ENCODE data around the gene ANO2.
"Not testable (repeated sequence)": the region's sequence is repeated elsewhere in the genome, so short reads cannot be mapped to it uniquely, and the experiment has no call there.

ANO2 gene

GRCh38 chr12:5549011-5549410 is 396.0 kb downstream of the ANO2 start:
- no peak for DNase-seq (ENCODE audit: low read depth)
- no peak overlapping the region for H3K4me3 ChIP-seq (ENCODE audit: low read depth, low read length)
- TF ChIP-seq MYC (IDR thresholded peaks at IDR 0.05; ENCODE audit: low read depth, low read length) (no peak), POLR2A (IDR thresholded peaks at IDR 0.05; ENCODE audit: extremely low read depth, insufficient read length) (no peak), CTCF (IDR thresholded peaks at IDR 0.05; ENCODE audit: low read depth, low read length) (no peak), MAX (IDR thresholded peaks at IDR 0.05; ENCODE audit: low read depth, low read length) (no peak)

GRCh38 chr12:5548152-5548943 is 396.7 kb downstream of the ANO2 start:
- H3K4me3 ChIP-seq (ENCODE audit: low read depth, low read length): no peak overlapping the region
- no peak for DNase-seq (ENCODE audit: low read depth)
- TF ChIP-seq POLR2A (IDR thresholded peaks at IDR 0.05; ENCODE audit: extremely low read depth, insufficient read length) (no peak), MYC (IDR thresholded peaks at IDR 0.05; ENCODE audit: low read depth, low read length) (no peak), CTCF (IDR thresholded peaks at IDR 0.05; ENCODE audit: low read depth, low read length) (no peak), MAX (IDR thresholded peaks at IDR 0.05; ENCODE audit: low read depth, low read length) (no peak)

GRCh38 chr12:5546616-5547015 is 398.4 kb downstream of the ANO2 start:
- H3K4me3 ChIP-seq (ENCODE audit: low read depth, low read length): no peak overlapping the region
- no peak for DNase-seq (ENCODE audit: low read depth)
- TF ChIP-seq MYC (IDR thresholded peaks at IDR 0.05; ENCODE audit: low read depth, low read length): no peak
- TF ChIP-seq CTCF (IDR thresholded peaks at IDR 0.05; ENCODE audit: low read depth, low read length): no peak
- TF ChIP-seq POLR2A (IDR thresholded peaks at IDR 0.05; ENCODE audit: extremely low read depth, insufficient read length): no peak
- TF ChIP-seq MAX (IDR thresholded peaks at IDR 0.05; ENCODE audit: low read depth, low read length): no peak

- no peak for TF ChIP-seq MAX (IDR thresholded peaks at IDR 0.05; ENCODE audit: low read depth, low read length)
- no peak for TF ChIP-seq CTCF (IDR thresholded peaks at IDR 0.05; ENCODE audit: low read depth, low read length)
- no peak for TF ChIP-seq POLR2A (IDR thresholded peaks at IDR 0.05; ENCODE audit: extremely low read depth, insufficient read length)
- no peak for TF ChIP-seq MYC (IDR thresholded peaks at IDR 0.05; ENCODE audit: low read depth, low read length)
- no peak overlapping the region for H3K4me3 ChIP-seq (ENCODE audit: low read depth, low read length)
- no peak for DNase-seq (ENCODE audit: low read depth)
Observed at GRCh38 chr12:5537771-5538170, 407.3 kb downstream of the ANO2 start.

- not testable (repeated sequence) for DNase-seq (ENCODE audit: low read depth); H3K4me3 ChIP-seq (ENCODE audit: low read depth, low read length)
Observed at GRCh38 chr12:5537026-5537615, 407.9 kb downstream of the ANO2 start.

GRCh38 chr12:5535541-5535940 is 409.5 kb downstream of the ANO2 start:
- TF ChIP-seq CTCF (IDR thresholded peaks at IDR 0.05; ENCODE audit: low read depth, low read length) (no peak), POLR2A (IDR thresholded peaks at IDR 0.05; ENCODE audit: extremely low read depth, insufficient read length) (no peak), MAX (IDR thresholded peaks at IDR 0.05; ENCODE audit: low read depth, low read length) (no peak), MYC (IDR thresholded peaks at IDR 0.05; ENCODE audit: low read depth, low read length) (no peak)
- no peak overlapping the region for H3K4me3 ChIP-seq (ENCODE audit: low read depth, low read length)

More at GRCh38 chr12:5535541-5535940, 409.5 kb downstream of the ANO2 start:
- DNase-seq (ENCODE audit: low read depth): no peak

Data from NB4 (cell line).